Testis (tissue), 2 donors: ENCODE measurements around the gene TMEM151B.

Experiments
- POLR2A ChIP-seq: fragments of 450-650 bp; IDR thresholded peaks from one replicate; pipeline ENCODE4 v1.6.1; 2017; ENCODE audit warnings: antibody characterized with exemption, mild to moderate bottlenecking, moderate library complexity
- TF ChIP-seq, protein P1 (sequence below), 3 experiments: fragments of 450-650 bp in 2 of 3; fragments of 200-600 bp in 1 of 3; sonication (generic) in 1 of 3; IDR thresholded peaks; one replicate each; pipeline ENCODE4 v1.5.1; 2016 to 2019; ENCODE audit warnings: antibody characterized with exemption in 3 of 3, mild to moderate bottlenecking in 2 of 3, moderate library complexity in 1 of 3

DNA sequence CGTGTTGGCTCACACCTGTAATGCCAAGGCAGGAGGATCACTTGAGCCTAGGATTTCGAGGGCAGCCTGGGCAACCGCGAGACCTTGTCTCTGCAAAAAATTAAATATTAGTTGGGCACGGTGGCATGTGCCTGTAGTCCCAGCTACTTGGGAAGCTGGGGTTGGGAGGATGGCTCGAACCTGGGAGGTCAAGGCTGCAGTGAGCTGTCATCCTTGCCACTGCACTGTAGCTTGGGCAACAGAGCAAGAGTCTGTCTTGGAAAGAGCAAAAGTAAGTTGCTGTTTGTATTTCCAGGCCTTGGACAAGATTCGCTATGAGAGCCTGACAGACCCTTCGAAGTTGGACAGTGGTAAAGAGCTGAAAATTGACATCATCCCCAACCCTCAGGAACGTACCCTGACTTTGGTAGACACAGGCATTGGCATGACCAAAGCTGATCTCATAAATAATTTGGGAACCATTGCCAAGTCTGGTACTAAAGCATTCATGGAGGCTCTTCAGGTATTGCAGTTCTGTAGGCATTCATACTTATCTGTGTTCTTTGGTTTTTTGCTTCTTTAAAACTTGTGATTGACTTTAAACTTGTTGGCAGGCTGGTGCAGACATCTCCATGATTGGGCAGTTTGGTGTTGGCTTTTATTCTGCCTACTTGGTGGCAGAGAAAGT, 21.0 kb upstream of the TMEM151B start:
- TF ChIP-seq, protein P1, sequence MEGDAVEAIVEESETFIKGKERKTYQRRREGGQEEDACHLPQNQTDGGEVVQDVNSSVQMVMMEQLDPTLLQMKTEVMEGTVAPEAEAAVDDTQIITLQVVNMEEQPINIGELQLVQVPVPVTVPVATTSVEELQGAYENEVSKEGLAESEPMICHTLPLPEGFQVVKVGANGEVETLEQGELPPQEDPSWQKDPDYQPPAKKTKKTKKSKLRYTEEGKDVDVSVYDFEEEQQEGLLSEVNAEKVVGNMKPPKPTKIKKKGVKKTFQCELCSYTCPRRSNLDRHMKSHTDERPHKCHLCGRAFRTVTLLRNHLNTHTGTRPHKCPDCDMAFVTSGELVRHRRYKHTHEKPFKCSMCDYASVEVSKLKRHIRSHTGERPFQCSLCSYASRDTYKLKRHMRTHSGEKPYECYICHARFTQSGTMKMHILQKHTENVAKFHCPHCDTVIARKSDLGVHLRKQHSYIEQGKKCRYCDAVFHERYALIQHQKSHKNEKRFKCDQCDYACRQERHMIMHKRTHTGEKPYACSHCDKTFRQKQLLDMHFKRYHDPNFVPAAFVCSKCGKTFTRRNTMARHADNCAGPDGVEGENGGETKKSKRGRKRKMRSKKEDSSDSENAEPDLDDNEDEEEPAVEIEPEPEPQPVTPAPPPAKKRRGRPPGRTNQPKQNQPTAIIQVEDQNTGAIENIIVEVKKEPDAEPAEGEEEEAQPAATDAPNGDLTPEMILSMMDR (IDR thresholded peaks at IDR 0.05), result no peak
- TF ChIP-seq POLR2A, result no peak
